Measurements from ENCODE around the gene ITGB1BP1.

GRCh38 chr2:9467687-9468086 is 44.4 kb upstream of the ITGB1BP1 start:
- no peak for TF ChIP-seq CTCF (IDR thresholded peaks at IDR 0.05)
- no peak for TF ChIP-seq POLR2A (IDR thresholded peaks at IDR 0.05)

All from sigmoid colon (tissue), 3 donors.